GDM1 (cell line): ENCODE measurements around the gene MLPH.

ENCODE experiments used
- DNase-seq: peaks from one replicate; lab custom pipeline; 2025; lab: John Stamatoyannopoulos, UW

The MLPH gene

GRCh38 chr2:237603718-237604362 lies 116.8 kb downstream of the MLPH start:
- DNase-seq, result peak; percentile 75

- DNase-seq, result no peak
Measured at GRCh38 chr2:237604391-237604790, 117.3 kb downstream of the MLPH start.
